ENCODE data around the gene GNPTG. TPM values are rescaled to one million over a fixed set of nuclear protein-coding genes. Genes with fewer than 3 reads are reported as not detected.

Gene GNPTG
- total and polyA plus RNA-seq, 9 of the 15 experiments (the other 6 are each of a cell fraction or from before 2014, with no cell fraction given), result 0.69 to 33.3 (median 13.6) TPM

DNA sequence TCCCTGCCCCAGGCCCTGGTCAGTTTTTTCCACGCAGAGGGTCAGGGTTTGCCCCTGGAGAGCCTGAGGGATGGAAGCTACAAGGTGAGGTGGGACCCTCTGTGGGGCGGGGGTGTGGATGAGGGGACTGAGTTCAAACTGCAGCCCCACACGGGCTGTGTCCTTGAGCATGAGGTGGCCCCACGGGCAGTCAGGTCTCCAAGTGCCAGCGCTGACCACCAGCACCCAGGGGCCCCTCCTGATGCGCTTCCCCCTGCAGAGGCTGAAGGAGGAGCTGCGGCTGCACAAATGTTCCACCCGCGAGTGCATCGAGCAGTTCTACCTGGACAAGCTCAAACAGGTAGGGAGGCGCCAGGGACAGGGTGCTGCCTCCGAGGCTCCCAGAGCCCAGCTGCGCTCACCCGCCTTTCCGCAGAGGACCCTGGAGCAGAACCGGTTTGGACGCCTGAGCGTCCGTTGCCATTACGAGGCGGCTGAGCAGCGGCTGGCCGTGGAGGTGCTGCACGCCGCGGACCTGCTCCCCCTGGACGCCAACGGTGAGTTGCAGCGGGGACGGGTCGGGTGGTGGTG lies 4.4 kb upstream of the GNPTG start:
- no peaks in the 10 kb centered on the region for H3K9me1 ChIP-seq (ENCODE audit: control insufficient read depth, insufficient read depth, low read length)
- POLR2A ChIA-PET, result interaction anchor here (1.3 to 1.7 kb wide), 3 partner anchors 12 to 73 kb away, joined by 3 to 7 read pairs (median 5); partner anchors contain the start of gene UQCC4
- DNase-seq (ENCODE audit: extremely low read depth in 1 of 4, low spot score in 3 of 4), result no peak
- peaks cover 12% of the 10 kb centered on the region for H4K20me1 ChIP-seq (replicated peaks; ENCODE audit: control insufficient read depth, insufficient read depth, low read length)
- no TSS peak for BruUV-seq (replicated peaks)
- H3K36me3 ChIP-seq (ENCODE audit: control insufficient read depth, insufficient read depth, low read length), result peaks cover 22% of the 10 kb centered on the region; the same call in 1 of the 3 replicates
- H2AFZ ChIP-seq (ENCODE audit: low read depth, low read length), result no peak overlapping the region
- no peak overlapping the region for H3K4me3 ChIP-seq
- intact Hi-C loops (cut with micrococcal nuclease) (loop anchor here (10.0 kb wide), 1 partner anchor 53 kb away; no protein-coding TSS in a partner anchor), in situ Hi-C loops (cut with MboI) (no loop called here)
- CTCF ChIA-PET (ENCODE audit: low intra/inter-chr PET ratio), result interaction anchor here (0.6 kb wide), 1 partner anchor 548 kb away, joined by 4 read pairs; no protein-coding TSS in a partner anchor
- H3K9me3 ChIP-seq (replicated peaks; ENCODE audit: control insufficient read depth, insufficient read depth, low read depth, low read length), result no peaks in the 10 kb centered on the region
- ATAC-seq, result no peak
- H3K4me2 ChIP-seq (ENCODE audit: insufficient read depth, low read length), result no peak overlapping the region
- TF ChIP-seq SUPT5H (IDR thresholded peaks at IDR 0.05) (0 out of 2 replicates have a peak, but pooled peaks have one; percentile 30), POLR2G (IDR thresholded peaks at IDR 0.05; ENCODE audit: low read depth, low read length) (peak; percentile 44; the same call in 1 of the 2 replicates), KLF10 (CRISPR knock-in tag; IDR thresholded peaks at IDR 0.05) (no peak)
- H3K27me3 ChIP-seq (ENCODE audit: control insufficient read depth in 2 of 2, insufficient read depth in 2 of 2, low read length in 2 of 2), result no peaks in the 10 kb centered on the region
- H3K4me1 ChIP-seq (replicated peaks in 1 of 2; ENCODE audit: control insufficient read depth in 2 of 2, insufficient read depth in 2 of 2, low read length in 2 of 2), result peaks cover 9 to 90% of the 10 kb centered on the region in 2 experiments
- no peak overlapping the region for H3K27ac ChIP-seq (ENCODE audit: extremely low read depth, low read depth, low read length)
- H3K9ac ChIP-seq (ENCODE audit: insufficient read depth in 1 of 2, low read depth in 2 of 2, low read length in 2 of 2), result peak overlapping the region in 1 of 2 experiments; percentile 10; a peak in 1 of 4 replicates
- FAIRE-seq, result no peak
- 81% methylated on average over 20 of the region's 31 CpGs for WGBS (ENCODE audit: insufficient coverage, low coverage, missing lambda C conversion rate)
- peaks cover 19% of the 10 kb centered on the region for H3K79me2 ChIP-seq (ENCODE audit: control insufficient read depth, insufficient read depth, low read length)

DNA sequence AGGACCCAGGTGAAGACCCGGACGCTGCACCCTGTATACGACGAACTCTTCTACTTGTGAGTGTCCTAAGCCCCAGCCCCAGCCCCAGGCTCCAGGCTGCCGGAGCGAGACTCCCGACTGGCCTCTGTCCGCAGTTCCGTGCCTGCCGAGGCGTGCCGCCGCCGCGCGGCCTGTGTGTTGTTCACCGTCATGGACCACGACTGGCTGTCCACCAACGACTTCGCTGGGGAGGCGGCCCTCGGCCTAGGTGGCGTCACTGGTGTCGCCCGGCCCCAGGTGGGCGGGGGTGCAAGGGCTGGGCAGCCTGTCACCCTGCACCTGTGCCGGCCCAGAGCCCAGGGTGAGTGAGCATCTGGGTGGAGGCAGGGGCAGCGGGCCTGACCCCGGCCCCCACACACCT lies 3.8 kb upstream of the GNPTG start:
- H3K4me1 ChIP-seq (replicated peaks in 1 of 2; ENCODE audit: control insufficient read depth in 2 of 2, insufficient read depth in 2 of 2, low read length in 2 of 2), result peaks cover 9 to 86% of the 10 kb centered on the region in 2 experiments; a peak in 4 of 5 replicates
- ChIA-PET CTCF (ENCODE audit: low intra/inter-chr PET ratio) (no interaction called here), POLR2A (interaction anchor here (1.4 kb wide), 1 partner anchor 73 kb away, joined by 5 read pairs; the partner anchor contains the start of gene UQCC4)
- H3K36me3 ChIP-seq (ENCODE audit: control insufficient read depth, insufficient read depth, low read length), result peaks cover 22% of the 10 kb centered on the region; the same call in 1 of the 3 replicates
- FAIRE-seq (no peak), ATAC-seq (no peak), DNase-seq (ENCODE audit: extremely low read depth in 1 of 4, low spot score in 3 of 4) (no peak)
- H4K20me1 ChIP-seq (replicated peaks; ENCODE audit: control insufficient read depth, insufficient read depth, low read length), result peaks cover 9% of the 10 kb centered on the region
- H3K27me3 ChIP-seq (ENCODE audit: control insufficient read depth in 2 of 2, insufficient read depth in 2 of 2, low read length in 2 of 2), result no peaks in the 10 kb centered on the region
- H3K27ac ChIP-seq (ENCODE audit: extremely low read depth, low read depth, low read length), result no peak overlapping the region
- 91% methylated on average over 14 of the region's 29 CpGs for WGBS (ENCODE audit: insufficient coverage, low coverage, missing lambda C conversion rate)
- no peaks in the 10 kb centered on the region for H3K9me1 ChIP-seq (ENCODE audit: control insufficient read depth, insufficient read depth, low read length)
- H3K9me3 ChIP-seq (replicated peaks; ENCODE audit: control insufficient read depth, insufficient read depth, low read depth, low read length), result no peaks in the 10 kb centered on the region
- BruUV-seq (replicated peaks), result no TSS peak
- H3K4me2 ChIP-seq (ENCODE audit: insufficient read depth, low read length), result no peak overlapping the region
- H3K79me2 ChIP-seq (ENCODE audit: control insufficient read depth, insufficient read depth, low read length), result peaks cover 23% of the 10 kb centered on the region
- intact Hi-C loops (cut with micrococcal nuclease) (loop anchor here (10.0 kb wide), 1 partner anchor 53 kb away; no protein-coding TSS in a partner anchor), in situ Hi-C loops (cut with MboI) (no loop called here)
- H2AFZ ChIP-seq (ENCODE audit: low read depth, low read length), result no peak overlapping the region
- H3K4me3 ChIP-seq, result no peak overlapping the region
- H3K9ac ChIP-seq (ENCODE audit: insufficient read depth in 1 of 2, low read depth in 2 of 2, low read length in 2 of 2), result no peak overlapping the region
- no peak for TF ChIP-seq POU5F1 (IDR thresholded peaks at IDR 0.05; ENCODE audit: borderline replicate concordance, low read depth, low read length, partially characterized antibody)
- TF ChIP-seq SLC30A9 (CRISPR knock-in tag; IDR thresholded peaks at IDR 0.05), result no peak
- no peak for TF ChIP-seq ELK3 (CRISPR knock-in tag; IDR thresholded peaks at IDR 0.05)
- TF ChIP-seq POLR2G (IDR thresholded peaks at IDR 0.05; ENCODE audit: low read depth, low read length), result 0 out of 2 replicates have a peak, but pooled peaks have one; percentile 7
- peak; percentile 76 for TF ChIP-seq ZBTB33 (CRISPR knock-in tag; IDR thresholded peaks at IDR 0.05)
- TF ChIP-seq SIRT6 (IDR thresholded peaks at IDR 0.05; ENCODE audit: low read depth, low read length), result no peak
- peak; percentile 29; the same call in 1 of the 2 replicates for TF ChIP-seq ZFX (CRISPR knock-in tag; IDR thresholded peaks at IDR 0.05)
- TF ChIP-seq LARP7 (IDR thresholded peaks at IDR 0.05), result no peak
- no peak for TF ChIP-seq ATF4 (CRISPR knock-in tag; IDR thresholded peaks at IDR 0.05)
